Measurements from ENCODE around the gene MAZ. TPM values are rescaled to one million over a fixed set of nuclear protein-coding genes. Genes with fewer than 3 reads are reported as not detected.

MAZ gene
- total and polyA plus RNA-seq, 2 of the 8 experiments (the other 6 are each of a cell fraction or from before 2014, with no cell fraction given): 219 to 380 TPM

DNA sequence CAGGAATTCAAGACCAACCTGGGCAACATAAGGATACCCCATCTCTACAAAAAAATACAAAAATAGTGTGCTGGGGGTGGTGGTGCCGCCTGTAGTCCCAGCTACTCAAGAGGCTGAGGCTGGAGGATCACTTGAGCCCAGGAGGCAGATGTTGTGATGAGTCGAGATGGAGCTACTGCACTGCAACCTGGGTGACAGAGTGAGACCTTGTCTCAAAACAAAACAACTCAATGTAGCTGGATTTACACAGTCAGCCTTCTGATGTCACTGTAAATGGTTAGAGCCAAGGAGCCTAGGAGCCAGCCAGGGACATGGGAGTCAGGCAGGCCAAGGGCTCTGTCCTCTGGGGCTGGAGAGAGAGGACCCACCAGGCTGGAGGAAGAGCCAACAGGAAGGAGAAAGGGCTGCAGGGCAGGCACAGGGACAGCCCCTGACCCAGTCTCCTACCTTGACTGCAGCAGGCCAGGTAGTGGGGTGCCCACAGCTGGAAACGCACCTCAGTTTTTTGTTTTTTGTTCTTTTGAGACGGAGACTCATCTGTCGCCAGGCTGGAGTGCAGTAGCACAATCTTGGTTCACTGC is 48.3 kb downstream of the MAZ start (continued):
- TF ChIP-seq, protein P1, sequence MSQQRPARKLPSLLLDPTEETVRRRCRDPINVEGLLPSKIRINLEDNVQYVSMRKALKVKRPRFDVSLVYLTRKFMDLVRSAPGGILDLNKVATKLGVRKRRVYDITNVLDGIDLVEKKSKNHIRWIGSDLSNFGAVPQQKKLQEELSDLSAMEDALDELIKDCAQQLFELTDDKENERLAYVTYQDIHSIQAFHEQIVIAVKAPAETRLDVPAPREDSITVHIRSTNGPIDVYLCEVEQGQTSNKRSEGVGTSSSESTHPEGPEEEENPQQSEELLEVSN (IDR thresholded peaks at IDR 0.05): no peak
- TF ChIP-seq MAFK (IDR thresholded peaks at IDR 0.05; ENCODE audit: low read depth, low read length) (no peak), EP300 (IDR thresholded peaks at IDR 0.05; ENCODE audit: borderline replicate concordance in 1 of 2, low read depth in 2 of 2, low read length in 2 of 2) (no peak), CEBPB (IDR thresholded peaks at IDR 0.05; ENCODE audit: low read depth, low read length) (no peak), RXRA (IDR thresholded peaks at IDR 0.05; ENCODE audit: insufficient read depth, low read depth, low read length) (no peak), KDM5A (IDR thresholded peaks at IDR 0.05; ENCODE audit: low read length) (no peak)
- TF ChIP-seq, protein P2, sequence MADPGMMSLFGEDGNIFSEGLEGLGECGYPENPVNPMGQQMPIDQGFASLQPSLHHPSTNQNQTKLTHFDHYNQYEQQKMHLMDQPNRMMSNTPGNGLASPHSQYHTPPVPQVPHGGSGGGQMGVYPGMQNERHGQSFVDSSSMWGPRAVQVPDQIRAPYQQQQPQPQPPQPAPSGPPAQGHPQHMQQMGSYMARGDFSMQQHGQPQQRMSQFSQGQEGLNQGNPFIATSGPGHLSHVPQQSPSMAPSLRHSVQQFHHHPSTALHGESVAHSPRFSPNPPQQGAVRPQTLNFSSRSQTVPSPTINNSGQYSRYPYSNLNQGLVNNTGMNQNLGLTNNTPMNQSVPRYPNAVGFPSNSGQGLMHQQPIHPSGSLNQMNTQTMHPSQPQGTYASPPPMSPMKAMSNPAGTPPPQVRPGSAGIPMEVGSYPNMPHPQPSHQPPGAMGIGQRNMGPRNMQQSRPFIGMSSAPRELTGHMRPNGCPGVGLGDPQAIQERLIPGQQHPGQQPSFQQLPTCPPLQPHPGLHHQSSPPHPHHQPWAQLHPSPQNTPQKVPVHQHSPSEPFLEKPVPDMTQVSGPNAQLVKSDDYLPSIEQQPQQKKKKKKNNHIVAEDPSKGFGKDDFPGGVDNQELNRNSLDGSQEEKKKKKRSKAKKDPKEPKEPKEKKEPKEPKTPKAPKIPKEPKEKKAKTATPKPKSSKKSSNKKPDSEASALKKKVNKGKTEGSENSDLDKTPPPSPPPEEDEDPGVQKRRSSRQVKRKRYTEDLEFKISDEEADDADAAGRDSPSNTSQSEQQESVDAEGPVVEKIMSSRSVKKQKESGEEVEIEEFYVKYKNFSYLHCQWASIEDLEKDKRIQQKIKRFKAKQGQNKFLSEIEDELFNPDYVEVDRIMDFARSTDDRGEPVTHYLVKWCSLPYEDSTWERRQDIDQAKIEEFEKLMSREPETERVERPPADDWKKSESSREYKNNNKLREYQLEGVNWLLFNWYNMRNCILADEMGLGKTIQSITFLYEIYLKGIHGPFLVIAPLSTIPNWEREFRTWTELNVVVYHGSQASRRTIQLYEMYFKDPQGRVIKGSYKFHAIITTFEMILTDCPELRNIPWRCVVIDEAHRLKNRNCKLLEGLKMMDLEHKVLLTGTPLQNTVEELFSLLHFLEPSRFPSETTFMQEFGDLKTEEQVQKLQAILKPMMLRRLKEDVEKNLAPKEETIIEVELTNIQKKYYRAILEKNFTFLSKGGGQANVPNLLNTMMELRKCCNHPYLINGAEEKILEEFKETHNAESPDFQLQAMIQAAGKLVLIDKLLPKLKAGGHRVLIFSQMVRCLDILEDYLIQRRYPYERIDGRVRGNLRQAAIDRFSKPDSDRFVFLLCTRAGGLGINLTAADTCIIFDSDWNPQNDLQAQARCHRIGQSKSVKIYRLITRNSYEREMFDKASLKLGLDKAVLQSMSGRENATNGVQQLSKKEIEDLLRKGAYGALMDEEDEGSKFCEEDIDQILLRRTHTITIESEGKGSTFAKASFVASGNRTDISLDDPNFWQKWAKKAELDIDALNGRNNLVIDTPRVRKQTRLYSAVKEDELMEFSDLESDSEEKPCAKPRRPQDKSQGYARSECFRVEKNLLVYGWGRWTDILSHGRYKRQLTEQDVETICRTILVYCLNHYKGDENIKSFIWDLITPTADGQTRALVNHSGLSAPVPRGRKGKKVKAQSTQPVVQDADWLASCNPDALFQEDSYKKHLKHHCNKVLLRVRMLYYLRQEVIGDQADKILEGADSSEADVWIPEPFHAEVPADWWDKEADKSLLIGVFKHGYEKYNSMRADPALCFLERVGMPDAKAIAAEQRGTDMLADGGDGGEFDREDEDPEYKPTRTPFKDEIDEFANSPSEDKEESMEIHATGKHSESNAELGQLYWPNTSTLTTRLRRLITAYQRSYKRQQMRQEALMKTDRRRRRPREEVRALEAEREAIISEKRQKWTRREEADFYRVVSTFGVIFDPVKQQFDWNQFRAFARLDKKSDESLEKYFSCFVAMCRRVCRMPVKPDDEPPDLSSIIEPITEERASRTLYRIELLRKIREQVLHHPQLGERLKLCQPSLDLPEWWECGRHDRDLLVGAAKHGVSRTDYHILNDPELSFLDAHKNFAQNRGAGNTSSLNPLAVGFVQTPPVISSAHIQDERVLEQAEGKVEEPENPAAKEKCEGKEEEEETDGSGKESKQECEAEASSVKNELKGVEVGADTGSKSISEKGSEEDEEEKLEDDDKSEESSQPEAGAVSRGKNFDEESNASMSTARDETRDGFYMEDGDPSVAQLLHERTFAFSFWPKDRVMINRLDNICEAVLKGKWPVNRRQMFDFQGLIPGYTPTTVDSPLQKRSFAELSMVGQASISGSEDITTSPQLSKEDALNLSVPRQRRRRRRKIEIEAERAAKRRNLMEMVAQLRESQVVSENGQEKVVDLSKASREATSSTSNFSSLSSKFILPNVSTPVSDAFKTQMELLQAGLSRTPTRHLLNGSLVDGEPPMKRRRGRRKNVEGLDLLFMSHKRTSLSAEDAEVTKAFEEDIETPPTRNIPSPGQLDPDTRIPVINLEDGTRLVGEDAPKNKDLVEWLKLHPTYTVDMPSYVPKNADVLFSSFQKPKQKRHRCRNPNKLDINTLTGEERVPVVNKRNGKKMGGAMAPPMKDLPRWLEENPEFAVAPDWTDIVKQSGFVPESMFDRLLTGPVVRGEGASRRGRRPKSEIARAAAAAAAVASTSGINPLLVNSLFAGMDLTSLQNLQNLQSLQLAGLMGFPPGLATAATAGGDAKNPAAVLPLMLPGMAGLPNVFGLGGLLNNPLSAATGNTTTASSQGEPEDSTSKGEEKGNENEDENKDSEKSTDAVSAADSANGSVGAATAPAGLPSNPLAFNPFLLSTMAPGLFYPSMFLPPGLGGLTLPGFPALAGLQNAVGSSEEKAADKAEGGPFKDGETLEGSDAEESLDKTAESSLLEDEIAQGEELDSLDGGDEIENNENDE (IDR thresholded peaks at IDR 0.05; ENCODE audit: insufficient replicate concordance, low read length): no peak

All from H1 (cell line).